HepG2 (cell line): Measurements from ENCODE around the gene MIX23. TPM values are rescaled to one million over a fixed set of nuclear protein-coding genes. Genes with fewer than 3 reads are reported as not detected.

ENCODE experiments used
- HNF4A ChIP-seq: sonication (generic); formaldehyde crosslinking; IDR thresholded peaks from 2 replicates; pipeline ENCODE4 v1.4.0; 2020; ENCODE audit warnings: missing genetic modification reagents
- KLF9 ChIP-seq: IDR thresholded peaks from 2 replicates; pipeline ENCODE4 v1.6.1; 2016; ENCODE audit warnings: low read depth
- NFKB2 ChIP-seq: sonication (generic); formaldehyde crosslinking; IDR thresholded peaks from 2 replicates; pipeline ENCODE4 v1.4.0; 2020; ENCODE audit warnings: missing genetic modification reagents, borderline replicate concordance
- ZMAT3 ChIP-seq: sonication (generic); formaldehyde crosslinking; conservative IDR thresholded peaks from 2 replicates; pipeline ENCODE4 v1.7.0; 2021; ENCODE audit warnings: missing genetic modification reagents
- ZMYM2 ChIP-seq: sonication (generic); formaldehyde crosslinking; IDR thresholded peaks from 2 replicates; pipeline ENCODE4 v1.8.0; 2022; ENCODE audit warnings: mild to moderate bottlenecking, missing genetic modification reagents
- ZNF282 ChIP-seq: fragments of 450-650 bp; IDR thresholded peaks from 2 replicates; pipeline ENCODE4 v1.6.1; 2018; ENCODE audit not compliant: partially characterized antibody
- ZNF354B ChIP-seq: sonication (generic); formaldehyde crosslinking; IDR thresholded peaks from 2 replicates; pipeline ENCODE4 v1.8.0; 2022; ENCODE audit warnings: mild to moderate bottlenecking, missing genetic modification reagents
- ZNF543 ChIP-seq: sonication (generic); formaldehyde crosslinking; IDR thresholded peaks from 2 replicates; pipeline ENCODE4 v1.4.0; 2020; ENCODE audit warnings: mild to moderate bottlenecking, missing genetic modification reagents
- ZNF672 ChIP-seq: sonication (generic); formaldehyde crosslinking; IDR thresholded peaks from 2 replicates; pipeline ENCODE4 v1.8.1; 2022; ENCODE audit warnings: missing genetic modification reagents
- ZNF772 ChIP-seq: sonication (generic); formaldehyde crosslinking; IDR thresholded peaks from 2 replicates; pipeline ENCODE4 v1.5.0; 2020; ENCODE audit warnings: mild to moderate bottlenecking, missing genetic modification reagents
- ZNF781 ChIP-seq: sonication (generic); formaldehyde crosslinking; IDR thresholded peaks from 2 replicates; pipeline ENCODE4 v1.5.1; 2020; ENCODE audit warnings: borderline replicate concordance, mild to moderate bottlenecking, missing genetic modification reagents; ENCODE audit errors: not compliant biosample characterization
- polyA plus RNA-seq, 8 experiments: library from polyadenylated mRNA; depleted of rRNA in 3 of 8; stranded (reverse) in 7 of 8; unstranded in 1 of 8; fragments of >200 nt; fragmentation: Illumina TruSeq in 4 of 8; extraction: Trizol in 4 of 8; gene quantifications; 2 replicates each; pipeline versions ENCODE4 v1.2.1 to v1.2.3, GENCODE V29; 2011 to 2016; ENCODE audit warnings: low read depth in 4 of 8, missing spikeins in 1 of 8, mixed read lengths in 1 of 8; ENCODE audit not compliant: insufficient read depth in 1 of 8
- total RNA-seq, 5 experiments: library from RNA; depleted of rRNA; stranded (reverse); fragments of >200 nt; fragmentation: Illumina TruSeq; extraction: Trizol; gene quantifications; 2 replicates each; pipeline ENCODE4 v1.2.3, GENCODE V29; 2016; ENCODE audit warnings: low read depth in 1 of 5
- TF ChIP-seq, protein P1 (sequence below), 2 experiments: sonication (generic) in 1 of 2; formaldehyde crosslinking in 1 of 2; IDR thresholded peaks; 2 replicates each; pipeline versions ENCODE4 v1.6.1 to v1.9.0; 2014 to 2022; ENCODE audit warnings: antibody characterized with exemption in 1 of 2, borderline replicate concordance in 1 of 2, inconsistent platforms in 1 of 2, low read depth in 1 of 2, missing genetic modification reagents in 1 of 2
- TF ChIP-seq, protein P2 (sequence below): sonication (generic); formaldehyde crosslinking; IDR thresholded peaks from 2 replicates; pipeline ENCODE4 v1.4.0; 2020; ENCODE audit warnings: missing genetic modification reagents
- TF ChIP-seq, protein P3 (sequence below): sonication (generic); formaldehyde crosslinking; IDR thresholded peaks from 2 replicates; pipeline ENCODE4 v1.5.0; 2020; ENCODE audit warnings: missing genetic modification reagents, mild to moderate bottlenecking, borderline replicate concordance
- TF ChIP-seq, protein P4 (sequence below): sonication (generic); formaldehyde crosslinking; IDR thresholded peaks from 2 replicates; pipeline ENCODE4 v1.8.1; 2022; ENCODE audit warnings: mild to moderate bottlenecking, missing genetic modification reagents
- TF ChIP-seq, protein P5 (sequence below): sonication (generic); formaldehyde crosslinking; conservative IDR thresholded peaks from 2 replicates; pipeline ENCODE4 v1.8.0; 2022; ENCODE audit warnings: mild to moderate bottlenecking, moderate library complexity, missing genetic modification reagents
- TF ChIP-seq, protein P6 (sequence below): IDR thresholded peaks from 2 replicates; pipeline ENCODE4 v1.6.1; 2018; ENCODE audit warnings: missing genetic modification reagents

MIX23 gene
- total and polyA plus RNA-seq, 2 of the 13 experiments (the other 11 are each of a cell fraction or from before 2014, with no cell fraction given), result 20.0 to 152 TPM

DNA sequence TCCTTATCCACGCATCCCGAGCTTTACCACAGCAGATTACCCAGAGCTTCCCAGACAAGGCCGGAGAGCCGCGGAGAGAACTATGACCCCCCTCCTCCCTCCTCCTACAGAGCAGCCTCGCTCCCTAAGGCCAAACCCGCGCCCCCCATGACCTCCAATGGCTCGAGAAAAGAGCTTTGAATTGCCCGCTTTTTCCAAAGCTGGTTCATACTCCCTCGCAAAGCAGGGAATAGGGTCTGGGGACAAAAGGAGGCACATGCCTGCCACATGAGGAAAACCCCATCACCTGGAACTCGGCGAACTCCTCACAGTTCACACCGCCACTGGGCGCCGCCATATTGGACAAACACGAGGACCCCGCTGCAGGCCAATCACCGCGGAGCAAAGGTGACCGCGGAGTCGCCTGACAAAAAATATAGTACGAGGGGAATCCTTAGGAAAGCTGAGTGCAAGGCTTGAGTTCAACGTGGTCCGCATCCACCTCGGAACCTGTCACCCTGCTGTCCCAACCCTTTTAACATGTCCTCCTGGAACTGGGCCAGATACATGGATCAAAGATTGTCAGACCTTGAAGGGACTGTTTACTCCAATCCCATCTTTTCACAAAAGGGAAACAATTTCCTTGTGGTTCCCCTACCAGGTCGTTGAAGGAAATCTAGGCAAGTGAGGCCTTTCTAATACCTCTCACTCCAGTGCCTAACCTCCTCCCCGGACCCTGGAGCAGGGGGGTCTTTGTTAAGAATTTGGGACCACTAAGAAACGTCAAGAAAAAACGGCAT lies at the start of gene MIX23 (continued):
- TF ChIP-seq, protein P1, sequence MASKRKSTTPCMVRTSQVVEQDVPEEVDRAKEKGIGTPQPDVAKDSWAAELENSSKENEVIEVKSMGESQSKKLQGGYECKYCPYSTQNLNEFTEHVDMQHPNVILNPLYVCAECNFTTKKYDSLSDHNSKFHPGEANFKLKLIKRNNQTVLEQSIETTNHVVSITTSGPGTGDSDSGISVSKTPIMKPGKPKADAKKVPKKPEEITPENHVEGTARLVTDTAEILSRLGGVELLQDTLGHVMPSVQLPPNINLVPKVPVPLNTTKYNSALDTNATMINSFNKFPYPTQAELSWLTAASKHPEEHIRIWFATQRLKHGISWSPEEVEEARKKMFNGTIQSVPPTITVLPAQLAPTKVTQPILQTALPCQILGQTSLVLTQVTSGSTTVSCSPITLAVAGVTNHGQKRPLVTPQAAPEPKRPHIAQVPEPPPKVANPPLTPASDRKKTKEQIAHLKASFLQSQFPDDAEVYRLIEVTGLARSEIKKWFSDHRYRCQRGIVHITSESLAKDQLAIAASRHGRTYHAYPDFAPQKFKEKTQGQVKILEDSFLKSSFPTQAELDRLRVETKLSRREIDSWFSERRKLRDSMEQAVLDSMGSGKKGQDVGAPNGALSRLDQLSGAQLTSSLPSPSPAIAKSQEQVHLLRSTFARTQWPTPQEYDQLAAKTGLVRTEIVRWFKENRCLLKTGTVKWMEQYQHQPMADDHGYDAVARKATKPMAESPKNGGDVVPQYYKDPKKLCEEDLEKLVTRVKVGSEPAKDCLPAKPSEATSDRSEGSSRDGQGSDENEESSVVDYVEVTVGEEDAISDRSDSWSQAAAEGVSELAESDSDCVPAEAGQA (IDR thresholded peaks at IDR 0.05; ENCODE audit: low read depth), result no peak
- TF ChIP-seq, protein P1 (CRISPR knock-in tag; IDR thresholded peaks at IDR 0.05; ENCODE audit: borderline replicate concordance), result no peak
- TF ChIP-seq, protein P2, sequence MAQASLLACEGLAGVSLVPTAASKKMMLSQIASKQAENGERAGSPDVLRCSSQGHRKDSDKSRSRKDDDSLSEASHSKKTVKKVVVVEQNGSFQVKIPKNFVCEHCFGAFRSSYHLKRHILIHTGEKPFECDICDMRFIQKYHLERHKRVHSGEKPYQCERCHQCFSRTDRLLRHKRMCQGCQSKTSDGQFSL (CRISPR knock-in tag), result peak; percentile 68; the same call in 1 of the 2 replicates
- TF ChIP-seq, protein P3, sequence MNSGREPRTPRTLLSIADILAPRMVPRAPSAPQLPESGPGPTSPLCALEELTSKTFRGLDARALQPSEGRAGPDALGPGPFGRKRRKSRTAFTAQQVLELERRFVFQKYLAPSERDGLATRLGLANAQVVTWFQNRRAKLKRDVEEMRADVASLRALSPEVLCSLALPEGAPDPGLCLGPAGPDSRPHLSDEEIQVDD (CRISPR knock-in tag), result peak; percentile 65; the same call in 1 of the 2 replicates
- TF ChIP-seq ZNF543 (CRISPR knock-in tag), result no peak; the same call in 1 of the 2 replicates
- TF ChIP-seq ZNF781 (CRISPR knock-in tag), result peak; percentile 96
- TF ChIP-seq, protein P4, sequence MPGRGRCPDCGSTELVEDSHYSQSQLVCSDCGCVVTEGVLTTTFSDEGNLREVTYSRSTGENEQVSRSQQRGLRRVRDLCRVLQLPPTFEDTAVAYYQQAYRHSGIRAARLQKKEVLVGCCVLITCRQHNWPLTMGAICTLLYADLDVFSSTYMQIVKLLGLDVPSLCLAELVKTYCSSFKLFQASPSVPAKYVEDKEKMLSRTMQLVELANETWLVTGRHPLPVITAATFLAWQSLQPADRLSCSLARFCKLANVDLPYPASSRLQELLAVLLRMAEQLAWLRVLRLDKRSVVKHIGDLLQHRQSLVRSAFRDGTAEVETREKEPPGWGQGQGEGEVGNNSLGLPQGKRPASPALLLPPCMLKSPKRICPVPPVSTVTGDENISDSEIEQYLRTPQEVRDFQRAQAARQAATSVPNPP (CRISPR knock-in tag), result 0 out of 2 replicates have a peak, but pooled peaks have one; percentile 32
- peak; percentile 88 for TF ChIP-seq ZNF354B (CRISPR knock-in tag)
- no peak for TF ChIP-seq ZMYM2 (CRISPR knock-in tag)
- TF ChIP-seq ZMAT3, result no peak; the same call in 1 of the 2 replicates
- no peak for TF ChIP-seq ZNF672
- no peak; the same call in 1 of the 2 replicates for TF ChIP-seq ZNF772 (CRISPR knock-in tag)
- TF ChIP-seq ZNF282, result no peak
- TF ChIP-seq KLF9 (CRISPR knock-in tag), result no peak
- peak; percentile 83; the same call in 1 of the 2 replicates for TF ChIP-seq NFKB2 (CRISPR knock-in tag)
- TF ChIP-seq, protein P5, sequence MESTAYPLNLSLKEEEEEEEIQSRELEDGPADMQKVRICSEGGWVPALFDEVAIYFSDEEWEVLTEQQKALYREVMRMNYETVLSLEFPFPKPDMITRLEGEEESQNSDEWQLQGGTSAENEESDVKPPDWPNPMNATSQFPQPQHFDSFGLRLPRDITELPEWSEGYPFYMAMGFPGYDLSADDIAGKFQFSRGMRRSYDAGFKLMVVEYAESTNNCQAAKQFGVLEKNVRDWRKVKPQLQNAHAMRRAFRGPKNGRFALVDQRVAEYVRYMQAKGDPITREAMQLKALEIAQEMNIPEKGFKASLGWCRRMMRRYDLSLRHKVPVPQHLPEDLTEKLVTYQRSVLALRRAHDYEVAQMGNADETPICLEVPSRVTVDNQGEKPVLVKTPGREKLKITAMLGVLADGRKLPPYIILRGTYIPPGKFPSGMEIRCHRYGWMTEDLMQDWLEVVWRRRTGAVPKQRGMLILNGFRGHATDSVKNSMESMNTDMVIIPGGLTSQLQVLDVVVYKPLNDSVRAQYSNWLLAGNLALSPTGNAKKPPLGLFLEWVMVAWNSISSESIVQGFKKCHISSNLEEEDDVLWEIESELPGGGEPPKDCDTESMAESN (CRISPR knock-in tag), result peak; percentile 79; the same call in 1 of the 2 replicates
- TF ChIP-seq, protein P6, sequence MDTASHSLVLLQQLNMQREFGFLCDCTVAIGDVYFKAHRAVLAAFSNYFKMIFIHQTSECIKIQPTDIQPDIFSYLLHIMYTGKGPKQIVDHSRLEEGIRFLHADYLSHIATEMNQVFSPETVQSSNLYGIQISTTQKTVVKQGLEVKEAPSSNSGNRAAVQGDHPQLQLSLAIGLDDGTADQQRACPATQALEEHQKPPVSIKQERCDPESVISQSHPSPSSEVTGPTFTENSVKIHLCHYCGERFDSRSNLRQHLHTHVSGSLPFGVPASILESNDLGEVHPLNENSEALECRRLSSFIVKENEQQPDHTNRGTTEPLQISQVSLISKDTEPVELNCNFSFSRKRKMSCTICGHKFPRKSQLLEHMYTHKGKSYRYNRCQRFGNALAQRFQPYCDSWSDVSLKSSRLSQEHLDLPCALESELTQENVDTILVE (CRISPR knock-in tag), result 0 out of 2 replicates have a peak, but pooled peaks have one; percentile 13
- TF ChIP-seq HNF4A (CRISPR knock-in tag), result peak; percentile 30; the same call in 1 of the 2 replicates
